Right renal cortex interstitium (tissue), 3 donors: ENCODE measurements around the gene SPAG4. TPM values are rescaled to one million over a fixed set of nuclear protein-coding genes. Genes with fewer than 3 reads are reported as not detected.
A peak's percentile ranks its signal among the peaks of the same experiment; 100 is the strongest.

Experiments
- DNase-seq, 3 donors: peaks; one replicate each; pipeline ENCODE4 v3.0.0-alpha.2; 2013; ENCODE audit warnings: low read depth in 3 of 3, low spot score in 2 of 3
- polyA plus RNA-seq, 3 donors: library from polyadenylated mRNA; unstranded; fragments of 120-200 nt; gene quantifications; one replicate each; pipeline ENCODE4 v1.2.1, GENCODE V29; 2013; ENCODE audit not compliant: insufficient read length in 3 of 3

The SPAG4 gene
- polyA plus RNA-seq, 3 donors: 2.2 to 3.3 (median 2.3) TPM

GRCh38 chr20:35652641-35653429 is 37.2 kb downstream of the SPAG4 start:
- DNase-seq: no peak

GRCh38 chr20:35653430-35653734 is 37.8 kb downstream of the SPAG4 start:
- DNase-seq: no peak

DNA sequence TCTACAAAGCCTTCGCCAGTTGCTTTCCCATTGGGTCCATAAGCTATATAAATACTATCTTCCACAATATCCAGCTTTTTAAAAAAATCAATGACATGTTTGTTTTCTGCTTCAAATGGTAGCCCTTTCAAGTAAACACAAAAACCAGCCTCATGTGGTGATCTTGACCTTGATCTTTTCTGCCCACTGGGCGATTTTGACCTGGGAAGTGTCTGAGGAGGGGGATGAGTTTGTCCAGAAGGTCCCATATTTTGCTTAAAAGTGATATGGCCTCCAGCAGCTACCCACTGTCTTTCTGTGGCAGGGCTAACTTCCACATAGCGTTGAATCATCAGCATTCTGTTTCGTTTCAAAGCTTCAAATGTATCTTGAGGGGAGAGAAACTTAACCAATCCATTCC is 38.3 kb downstream of the SPAG4 start:
- DNase-seq: no peak

GRCh38 chr20:35654415-35654814 is 38.8 kb downstream of the SPAG4 start:
- no peak for DNase-seq

GRCh38 chr20:35657271-35657670 is 41.6 kb downstream of the SPAG4 start:
- DNase-seq: no peak

DNA sequence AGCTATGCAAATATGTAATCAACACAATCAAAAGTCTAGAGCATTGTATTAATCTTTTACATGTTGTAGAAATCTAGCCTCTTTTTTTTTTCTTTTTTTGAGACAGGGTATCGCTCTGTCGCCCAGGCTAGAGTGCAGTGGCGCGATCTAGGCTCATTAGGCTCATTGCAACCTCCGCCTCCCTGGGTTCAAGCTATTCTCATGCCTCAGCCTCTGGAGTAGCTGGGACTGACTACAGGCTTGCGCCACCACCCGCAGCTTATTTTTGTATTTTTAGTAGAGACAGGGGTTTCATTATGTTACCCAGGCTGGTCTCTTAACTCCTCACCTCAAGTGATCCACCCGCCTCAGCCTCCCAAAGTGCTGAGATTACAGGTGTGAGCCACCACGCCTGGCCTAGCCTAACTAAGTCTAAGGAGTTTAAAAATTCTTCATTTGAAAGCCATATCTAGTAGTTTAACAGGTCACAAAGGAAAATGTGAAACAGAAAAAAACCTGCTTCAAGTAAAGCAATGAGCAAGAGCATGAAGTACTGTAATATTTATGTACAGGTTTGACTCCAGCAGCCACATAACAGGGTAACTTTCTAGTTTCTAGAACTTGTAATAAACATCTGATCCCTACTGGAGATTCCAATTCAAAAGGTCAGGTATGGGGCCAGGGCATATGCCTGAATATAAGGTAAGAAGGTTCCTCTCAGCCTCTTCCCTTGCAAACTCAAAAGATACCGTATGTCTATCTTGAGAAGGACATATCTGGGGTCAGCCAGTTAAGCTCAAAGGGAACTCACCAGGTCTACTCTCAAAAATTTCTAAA is 44.7 kb downstream of the SPAG4 start:
- no peak for DNase-seq

DNA sequence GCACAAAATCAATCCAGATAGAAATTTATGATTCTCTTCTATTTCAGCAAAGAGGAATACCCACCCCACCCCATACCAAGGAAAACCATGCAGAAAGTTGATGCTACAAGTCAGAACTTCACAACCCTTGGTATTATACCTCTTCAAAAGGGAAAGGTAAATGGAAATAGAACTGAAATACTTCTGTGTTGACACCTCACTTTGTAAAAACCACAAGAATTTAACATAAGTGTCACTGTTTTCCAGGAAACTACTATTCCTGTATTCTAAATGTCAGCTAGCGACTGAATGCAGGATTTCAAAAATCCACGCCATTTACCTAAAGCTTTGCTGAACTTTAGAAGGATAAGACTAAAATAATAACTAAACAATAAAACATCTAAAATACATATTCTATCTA is 45.4 kb downstream of the SPAG4 start:
- DNase-seq: no peak

- no peak for DNase-seq
Measured at GRCh38 chr20:35661908-35662307, 46.3 kb downstream of the SPAG4 start.

DNA sequence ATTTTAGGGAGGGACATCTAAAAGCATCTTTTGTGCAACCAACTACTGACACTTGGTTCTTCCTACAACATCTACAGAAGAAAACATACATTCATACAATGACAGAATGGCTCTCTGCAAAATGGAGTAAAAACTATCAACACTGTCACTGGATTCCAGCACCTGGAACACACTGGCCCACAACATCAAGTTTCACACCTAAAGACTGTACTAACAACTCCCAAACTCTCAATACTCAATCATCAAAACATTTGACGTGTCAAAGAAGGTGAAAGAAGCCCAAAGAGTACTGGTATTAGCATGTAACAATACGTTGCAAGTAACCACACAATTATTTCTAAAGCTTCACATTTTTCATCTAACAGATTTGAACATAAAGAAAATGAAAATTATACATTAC is 46.9 kb downstream of the SPAG4 start:
- DNase-seq: no peak

DNA sequence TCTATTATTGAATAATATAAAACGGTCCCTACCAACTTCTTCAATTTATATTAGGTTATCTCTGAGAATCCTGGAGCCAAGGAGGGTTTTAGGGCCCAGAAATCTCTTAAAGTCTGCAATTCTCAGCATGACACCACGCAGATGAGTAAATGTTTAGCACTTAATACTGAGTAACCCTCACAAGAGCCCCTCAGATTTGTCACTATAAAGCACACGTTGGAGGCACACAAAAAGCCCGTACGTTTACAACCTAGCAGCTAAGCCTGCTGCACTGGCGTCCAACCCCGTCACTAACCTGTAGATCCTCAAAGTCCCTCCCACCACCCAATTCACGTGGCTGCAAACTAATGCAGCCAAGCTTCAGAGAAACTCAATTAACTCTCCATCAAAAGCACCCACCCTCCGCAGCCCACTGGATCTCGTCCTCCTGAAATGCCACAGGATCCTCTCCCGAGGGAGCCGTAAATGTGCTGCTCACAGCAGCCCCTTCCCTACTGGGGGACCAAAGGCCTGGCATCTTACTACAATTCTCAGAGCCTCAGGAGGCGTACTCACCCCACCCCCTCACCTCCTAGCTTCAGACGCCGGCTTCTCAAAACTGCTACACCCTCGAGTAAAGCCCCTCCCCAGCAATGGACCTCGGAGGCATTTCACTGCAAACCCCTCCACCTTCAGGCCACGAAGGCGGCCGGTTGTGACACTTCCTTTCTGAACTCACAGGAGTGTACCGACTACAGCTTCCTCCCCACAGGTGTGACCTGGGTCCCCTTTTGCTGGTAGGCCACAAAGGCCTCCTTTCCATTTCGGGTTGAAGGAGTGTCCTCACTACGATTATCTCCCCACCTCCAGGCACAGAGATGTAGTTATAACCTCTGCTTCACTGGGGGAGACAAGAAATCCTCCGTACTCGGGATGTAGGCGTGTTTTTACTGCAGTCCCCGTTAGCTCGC is 48.2 kb downstream of the SPAG4 start:
- DNase-seq: peak; percentile 58 to 67 (median 59)

GRCh38 chr20:35664466-35665206 is 49.0 kb downstream of the SPAG4 start, which contains the start of the genes CPNE1 and RBM12:
Gene CPNE1 (minus strand): TSS chr20:35664900. CDS start chr20:35632923, 31,977 bp downstream.
Gene RBM12 (minus strand): TSS chr20:35664900. CDS start chr20:35655322, 9,578 bp downstream.
- DNase-seq: peak; percentile 86 to 92 (median 91)

GRCh38 chr20:35665949-35666288 is 50.3 kb downstream of the SPAG4 start:
- DNase-seq: no peak

DNA sequence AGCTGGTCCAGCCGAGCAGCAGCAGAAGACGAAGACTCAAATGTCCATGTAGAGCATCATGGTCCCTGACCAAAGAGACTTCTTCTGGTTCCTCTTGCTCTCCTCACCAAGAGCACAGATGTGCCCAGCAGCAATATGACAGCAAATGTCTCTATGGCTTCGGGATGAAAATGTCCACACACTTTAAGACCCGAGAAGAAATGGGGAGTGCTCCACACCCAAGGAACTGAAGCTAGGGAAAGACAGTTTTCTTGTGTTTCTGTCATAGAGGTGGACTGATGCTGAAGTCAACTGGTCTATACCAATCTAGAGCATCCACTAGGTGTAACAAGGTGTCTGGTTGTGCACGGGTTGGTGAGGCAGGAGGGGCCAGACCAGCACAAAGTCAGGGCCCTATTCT is 53.6 kb downstream of the SPAG4 start:
- no peak for DNase-seq

DNA sequence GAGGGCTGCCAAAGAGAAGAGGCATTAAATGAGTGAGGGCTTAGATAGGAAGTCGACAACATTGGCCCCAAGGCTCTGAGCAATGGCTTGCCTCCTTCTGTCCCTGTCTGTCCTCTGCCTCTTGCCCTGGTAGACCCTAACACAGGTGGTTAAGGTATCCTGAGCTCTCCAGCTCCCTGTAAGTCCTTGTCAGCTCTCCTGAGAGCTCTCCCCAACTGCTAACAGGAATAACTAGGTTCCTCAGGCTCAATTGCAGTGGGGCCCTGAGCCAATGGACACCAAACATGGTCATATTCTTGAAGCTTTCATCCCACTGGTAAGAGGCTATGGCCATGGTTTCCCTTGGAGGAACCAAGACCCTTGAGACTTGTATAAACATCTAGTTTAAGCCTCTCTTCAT is 54.1 kb downstream of the SPAG4 start:
- no peak for DNase-seq

Other genes starting within 250 kb of the SPAG4 start
- 10 to 100 TPM; 52.6 to 59.8 (median 58.3) TPM for gene UQCC1, start 203.9 kb upstream of the SPAG4 start, polyA plus RNA-seq
- gene GDF5, start 177.6 kb upstream of the SPAG4 start, polyA plus RNA-seq: under 1 TPM; 0.06 to 0.22 (median 0.19) TPM
- gene CEP250, start 160.2 kb upstream of the SPAG4 start, polyA plus RNA-seq: 10 to 100 TPM; 48.1 to 53.9 (median 51.4) TPM
- not detected for gene C20orf173, start 86.2 kb upstream of the SPAG4 start, polyA plus RNA-seq
- gene ERGIC3, start 73.8 kb upstream of the SPAG4 start, polyA plus RNA-seq: 100 to 1,000 TPM; 341 to 374 (median 348) TPM
- 100 to 1,000 TPM; 176 to 179 (median 178) TPM for gene CPNE1, start 49.1 kb downstream of the SPAG4 start, polyA plus RNA-seq
- gene RBM12, start 49.1 kb downstream of the SPAG4 start, polyA plus RNA-seq: 100 to 1,000 TPM in 1 of 3 donors, 10 to 100 TPM in 2; 98.4 to 102 (median 99.7) TPM
- gene NFS1, start 83.5 kb downstream of the SPAG4 start, polyA plus RNA-seq: 10 to 100 TPM; 32.1 to 34.3 (median 33.1) TPM
- 10 to 100 TPM; 42.4 to 63.5 (median 53.4) TPM for gene ROMO1, start 83.6 kb downstream of the SPAG4 start, polyA plus RNA-seq
- gene RBM39, start 126.4 kb downstream of the SPAG4 start, polyA plus RNA-seq: 100 to 1,000 TPM; 567 to 645 (median 630) TPM
- 10 to 100 TPM; 38.7 to 43.9 (median 41.6) TPM for gene PHF20, start 156.2 kb downstream of the SPAG4 start, polyA plus RNA-seq